Measurements from ENCODE around the gene C10orf53. TPM values are rescaled to one million over a fixed set of nuclear protein-coding genes. Genes with fewer than 3 reads are reported as not detected.

C10orf53 gene
- total and polyA plus RNA-seq, 2 of the 8 experiments (the other 6 are each of a cell fraction or from before 2014, with no cell fraction given): not detected

DNA sequence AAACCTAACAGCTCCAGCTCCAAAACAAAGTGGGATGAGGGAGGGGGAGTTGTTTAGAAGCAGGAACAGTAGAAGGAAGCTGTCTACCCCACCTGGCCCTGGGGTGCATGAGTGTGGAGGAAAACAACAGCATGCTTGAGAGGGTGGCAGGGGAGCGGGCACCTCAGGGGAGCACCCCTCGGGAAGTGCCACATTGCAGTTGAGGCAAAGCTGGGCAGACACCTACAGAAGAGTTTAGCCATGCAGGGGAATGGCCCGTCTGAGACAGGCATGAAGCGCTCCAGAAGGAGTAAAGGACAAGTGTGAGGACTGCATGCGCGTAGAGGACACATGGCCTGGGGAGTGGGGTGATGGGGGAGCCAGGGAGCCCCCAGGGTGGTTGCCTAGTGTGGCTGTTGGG is 47.5 kb upstream of the C10orf53 start:
- Histone ChIP-seq H3K18ac (ENCODE audit: extremely low read depth, low read length) (no peak overlapping the region), H4K8ac (ENCODE audit: extremely low read depth, insufficient read depth, low read length) (no peak overlapping the region), H3K4ac (replicated peaks; ENCODE audit: insufficient read length, low read depth, low read length) (no peak overlapping the region), H3K4me2 (ENCODE audit: insufficient read depth in 1 of 2, low read depth in 2 of 2, low read length in 2 of 2) (no peak overlapping the region), H3K36me3 (ENCODE audit: control insufficient read depth in 2 of 4, insufficient read depth in 4 of 4, low read length in 3 of 4) (no peaks in the 10 kb centered on the region), H2BK15ac (ENCODE audit: low read length) (no peak overlapping the region), H3K14ac (ENCODE audit: insufficient read length) (no peak overlapping the region), H3K4me3 (ENCODE audit: extremely low read depth in 1 of 4, insufficient read depth in 2 of 4, low read depth in 3 of 4, low read length in 4 of 4) (no peak overlapping the region), H3K23me2 (ENCODE audit: low read depth, low read length) (no peaks in the 10 kb centered on the region), H4K20me1 (replicated peaks in 1 of 2; ENCODE audit: control insufficient read depth in 1 of 2, insufficient read depth in 2 of 2, low read length in 2 of 2) (no peaks in the 10 kb centered on the region), H3K79me2 (ENCODE audit: control insufficient read depth in 1 of 2, insufficient read depth in 2 of 2, low read length in 2 of 2) (no peaks in the 10 kb centered on the region), H3K27me3 (replicated peaks in 1 of 4; ENCODE audit: control insufficient read depth in 3 of 4, extremely low read depth in 1 of 4, insufficient read depth in 3 of 4, low read length in 3 of 4) (no peaks in the 10 kb centered on the region), H2BK5ac (ENCODE audit: low read depth, low read length) (no peak overlapping the region), H3K27ac (ENCODE audit: low read depth, low read length) (no peak overlapping the region), H3K4me1 (replicated peaks in 1 of 4; ENCODE audit: control insufficient read depth in 3 of 4, insufficient read depth in 4 of 4, low read length in 3 of 4) (no peaks in the 10 kb centered on the region; a peak in 2 of 7 replicates), H2AK5ac (ENCODE audit: low read depth, low read length) (no peak overlapping the region), H3K9ac (replicated peaks in 1 of 4; ENCODE audit: extremely low read depth in 1 of 4, low read depth in 3 of 4, low read length in 3 of 4) (no peak overlapping the region), H4K5ac (ENCODE audit: insufficient read length, low read depth, low read length) (no peak overlapping the region), H2BK20ac (ENCODE audit: low read length) (no peak overlapping the region), H2BK120ac (replicated peaks; ENCODE audit: low read depth, low read length) (no peak overlapping the region), H2AFZ (ENCODE audit: low read length) (no peak overlapping the region), H4K91ac (replicated peaks; ENCODE audit: insufficient read length, low read length) (no peak overlapping the region), H3K23ac (ENCODE audit: insufficient read length) (no peak overlapping the region), H3K9me3 (ENCODE audit: insufficient read depth in 2 of 2, low read depth in 1 of 2, low read length in 1 of 2) (no peaks in the 10 kb centered on the region), H3K56ac (replicated peaks; ENCODE audit: insufficient read length, low read depth, low read length) (no peak overlapping the region), H3K79me1 (ENCODE audit: low read depth, low read length) (no peaks in the 10 kb centered on the region), H2BK12ac (ENCODE audit: low read depth, low read length) (no peak overlapping the region)
- ChIA-PET CTCF (ENCODE audit: partially characterized antibody) (interaction anchor here (0.6 to 1.3 kb wide), 8 partner anchors 9 to 996 kb away, joined by 3 to 6 read pairs (median 3); no protein-coding TSS in a partner anchor), POLR2A (ENCODE audit: partially characterized antibody) (no interaction called here)
- FAIRE-seq (no peak), DNase-seq (ENCODE audit: low read depth in 1 of 2, low spot score in 2 of 2) (no peak)
- 85% methylated on average over 6 of the region's 6 CpGs; no CpG with 5 or more reads in 1 of the 2 experiments for WGBS, 2 experiments (ENCODE audit: extremely low coverage in 1 of 2, insufficient coverage in 1 of 2, insufficient read length in 1 of 2, insufficient replicate concordance in 2 of 2, low coverage in 1 of 2, low lambda C conversion rate in 2 of 2, missing lambda C conversion rate in 1 of 2)
- TF ChIP-seq NRF1 (IDR thresholded peaks at IDR 0.05; ENCODE audit: low read depth, low read length) (no peak), SRF (IDR thresholded peaks at IDR 0.05; ENCODE audit: low read depth, low read length) (no peak), GABPA (IDR thresholded peaks at IDR 0.05; ENCODE audit: borderline replicate concordance, insufficient read depth, low read length) (no peak), SP2 (IDR thresholded peaks at IDR 0.05; ENCODE audit: low read length) (no peak), EZH2 (IDR thresholded peaks at IDR 0.05; ENCODE audit: low read depth, low read length, severe bottlenecking) (no peak), CREB1 (IDR thresholded peaks at IDR 0.05) (no peak), SP1 (IDR thresholded peaks at IDR 0.05; ENCODE audit: low read depth, low read length) (no peak)
